Measurements from ENCODE around the gene PRUNE1.

Gene PRUNE1

GRCh38 chr1:151013518-151013917 is 5.3 kb downstream of the PRUNE1 start:
- H3K4me3 ChIP-seq (ENCODE audit: low read length): no peak overlapping the region
- no peak for TF ChIP-seq CTCF (conservative IDR thresholded peaks at IDR 0.05; ENCODE audit: low read length)
- no peak for DNase-seq (ENCODE audit: low read depth)

- DNase-seq (ENCODE audit: low read depth): peak; percentile 73
- H3K4me3 ChIP-seq (ENCODE audit: low read length): no peak overlapping the region
- TF ChIP-seq CTCF (conservative IDR thresholded peaks at IDR 0.05; ENCODE audit: low read length): peak; percentile 81
These were observed 16.4 kb downstream of the PRUNE1 start for GRCh38 chr1:151024540-151025146.

GRCh38 chr1:151026460-151026859 is 18.2 kb downstream of the PRUNE1 start:
- DNase-seq (ENCODE audit: low read depth): no peak
- H3K4me3 ChIP-seq (ENCODE audit: low read length): no peak overlapping the region
- no peak for TF ChIP-seq CTCF (conservative IDR thresholded peaks at IDR 0.05; ENCODE audit: low read length)

GRCh38 chr1:151032164-151032563 is 23.9 kb downstream of the PRUNE1 start:
- H3K4me3 ChIP-seq (ENCODE audit: low read length): no peak overlapping the region
- no peak for DNase-seq (ENCODE audit: low read depth)
- TF ChIP-seq CTCF (conservative IDR thresholded peaks at IDR 0.05; ENCODE audit: low read length): no peak

GRCh38 chr1:151035167-151035566 is 26.9 kb downstream of the PRUNE1 start:
- no peak for DNase-seq (ENCODE audit: low read depth)
- TF ChIP-seq CTCF (conservative IDR thresholded peaks at IDR 0.05; ENCODE audit: low read length): no peak
- no peak overlapping the region for H3K4me3 ChIP-seq (ENCODE audit: low read length)

GRCh38 chr1:151036356-151036755 is 28.1 kb downstream of the PRUNE1 start, which contains the start of gene BNIPL:
Gene BNIPL, plus strand, starts transcription at chr1:151036586. Its CDS starts 140 bp downstream, at chr1:151036726.
- TF ChIP-seq CTCF (conservative IDR thresholded peaks at IDR 0.05; ENCODE audit: low read length): no peak
- H3K4me3 ChIP-seq (ENCODE audit: low read length): no peak within 1 kb of the TSS
- DNase-seq (ENCODE audit: low read depth): no peak

GRCh38 chr1:151037032-151037431 is 28.8 kb downstream of the PRUNE1 start:
- TF ChIP-seq CTCF (conservative IDR thresholded peaks at IDR 0.05; ENCODE audit: low read length): no peak
- H3K4me3 ChIP-seq (ENCODE audit: low read length): no peak overlapping the region
- DNase-seq (ENCODE audit: low read depth): no peak

Measured in AG10803 (cell line).